Measurements from ENCODE around the gene NPAS1.

DNA sequence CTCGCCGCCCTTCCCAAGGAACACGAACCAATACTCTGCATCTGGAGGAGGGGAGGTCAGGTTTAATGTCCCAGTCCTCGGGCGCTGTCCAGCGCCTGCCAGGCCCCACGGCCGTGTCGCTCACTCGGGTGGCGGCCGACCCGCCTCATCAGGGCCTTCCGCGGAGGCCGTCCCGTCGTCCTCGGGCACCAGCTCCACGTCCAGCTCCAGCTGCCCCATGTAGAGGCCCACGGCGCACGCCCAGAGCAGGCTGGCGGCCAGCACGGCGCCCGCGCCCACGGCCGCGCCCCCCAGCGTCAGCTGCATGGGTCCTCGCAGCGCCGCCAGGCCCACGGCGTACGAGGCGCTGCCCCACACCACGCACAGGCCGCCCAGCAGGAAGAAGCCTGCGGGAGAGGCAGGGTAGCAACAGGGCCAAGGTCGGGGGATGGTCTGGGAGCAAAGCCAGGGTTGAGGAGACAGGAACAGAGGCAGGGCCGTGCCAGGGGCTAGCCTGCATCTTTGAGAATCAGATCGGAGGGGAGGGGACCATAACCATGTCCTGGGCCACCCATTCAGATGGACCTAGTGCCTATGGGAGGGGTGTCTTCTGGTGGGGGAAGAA is 26.3 kb downstream of the NPAS1 start:
- TF ChIP-seq, protein P1, sequence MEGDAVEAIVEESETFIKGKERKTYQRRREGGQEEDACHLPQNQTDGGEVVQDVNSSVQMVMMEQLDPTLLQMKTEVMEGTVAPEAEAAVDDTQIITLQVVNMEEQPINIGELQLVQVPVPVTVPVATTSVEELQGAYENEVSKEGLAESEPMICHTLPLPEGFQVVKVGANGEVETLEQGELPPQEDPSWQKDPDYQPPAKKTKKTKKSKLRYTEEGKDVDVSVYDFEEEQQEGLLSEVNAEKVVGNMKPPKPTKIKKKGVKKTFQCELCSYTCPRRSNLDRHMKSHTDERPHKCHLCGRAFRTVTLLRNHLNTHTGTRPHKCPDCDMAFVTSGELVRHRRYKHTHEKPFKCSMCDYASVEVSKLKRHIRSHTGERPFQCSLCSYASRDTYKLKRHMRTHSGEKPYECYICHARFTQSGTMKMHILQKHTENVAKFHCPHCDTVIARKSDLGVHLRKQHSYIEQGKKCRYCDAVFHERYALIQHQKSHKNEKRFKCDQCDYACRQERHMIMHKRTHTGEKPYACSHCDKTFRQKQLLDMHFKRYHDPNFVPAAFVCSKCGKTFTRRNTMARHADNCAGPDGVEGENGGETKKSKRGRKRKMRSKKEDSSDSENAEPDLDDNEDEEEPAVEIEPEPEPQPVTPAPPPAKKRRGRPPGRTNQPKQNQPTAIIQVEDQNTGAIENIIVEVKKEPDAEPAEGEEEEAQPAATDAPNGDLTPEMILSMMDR (IDR thresholded peaks at IDR 0.05) = no peak
- TF ChIP-seq POLR2A (IDR thresholded peaks at IDR 0.05) = no peak

All from ovary (tissue), 3 donors.